Muscle of leg (tissue), 11 donors: ENCODE results near the gene METTL3. TPM values are rescaled to one million over a fixed set of nuclear protein-coding genes. Genes with fewer than 3 reads are reported as not detected.
A peak's percentile ranks its signal among the peaks of the same experiment; 100 is the strongest.

Experiments used
- DNase-seq: peaks from one replicate; pipeline ENCODE4 v3.0.0; 2013
- H3K27ac ChIP-seq: one replicate; pipeline ENCODE4 v1.5.1; 2013; ENCODE audit warnings: mild to moderate bottlenecking, low read length, control low read depth
- H3K27me3 ChIP-seq: one replicate; pipeline ENCODE4 v1.6.1; 2013; ENCODE audit warnings: low read length; ENCODE audit not compliant: control insufficient read depth, insufficient read depth
- H3K36me3 ChIP-seq: one replicate; pipeline ENCODE4 v1.6.1; 2013; ENCODE audit warnings: low read length; ENCODE audit not compliant: control insufficient read depth, insufficient read depth
- H3K4me1 ChIP-seq: one replicate; pipeline ENCODE4 v1.6.1; 2013; ENCODE audit warnings: low read length; ENCODE audit not compliant: control insufficient read depth, insufficient read depth
- H3K4me3 ChIP-seq: one replicate; pipeline ENCODE4 v1.5.1; 2013; ENCODE audit warnings: low read length, control low read depth
- H3K9me3 ChIP-seq: replicated peaks from 2 replicates; pipeline ENCODE4 v1.6.1; 2013; ENCODE audit warnings: low read depth, low read length; ENCODE audit not compliant: control insufficient read depth
- WGBS: methylation state at CpG from one replicate; pipeline ENCODE4 v1.1.5; 2013; ENCODE audit warnings: missing lambda C conversion rate; ENCODE audit not compliant: insufficient coverage; 5-methylcytosine and 5-hydroxymethylcytosine counted together
- polyA plus RNA-seq, 8 donors: library from polyadenylated mRNA; unstranded; fragments of 120-200 nt; gene quantifications; one replicate each; pipeline versions ENCODE4 v1.2.1 to v1.2.3, GENCODE V29; 2013; ENCODE audit warnings: inconsistent platforms in 1 of 8, low replicate concordance in 1 of 8; ENCODE audit not compliant: insufficient read length in 8 of 8, insufficient read depth in 1 of 8
- total RNA-seq: library from RNA; stranded (reverse); fragments of 120-200 nt; gene quantifications from one replicate; pipeline ENCODE4 v1.2.4, GENCODE V29; 2013

The METTL3 gene
- total and polyA plus RNA-seq, 9 donors, result 40.4 to 56.6 (median 45.5) TPM

DNA sequence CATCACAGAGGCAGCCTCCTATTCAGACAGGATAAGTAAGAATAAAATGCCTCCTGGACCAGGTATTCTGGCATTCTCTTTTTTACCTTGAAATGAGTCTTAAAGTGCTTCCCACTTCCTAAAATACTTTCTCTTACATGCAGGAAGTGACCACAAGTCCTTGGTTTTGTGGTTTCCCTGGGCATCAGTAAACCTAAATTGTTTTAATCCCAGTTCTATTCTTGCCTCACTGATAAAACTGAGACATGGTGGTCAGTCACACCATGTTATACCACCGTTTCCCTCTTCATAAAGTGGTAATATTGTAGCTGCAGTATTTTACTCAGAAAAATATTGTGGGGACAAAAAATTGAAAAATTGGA, 16.2 kb upstream of the METTL3 start:
- no peaks in the 10 kb centered on the region for H3K9me3 ChIP-seq
- WGBS, result no CpG with 5 or more reads among the region's 1 CpG

DNA sequence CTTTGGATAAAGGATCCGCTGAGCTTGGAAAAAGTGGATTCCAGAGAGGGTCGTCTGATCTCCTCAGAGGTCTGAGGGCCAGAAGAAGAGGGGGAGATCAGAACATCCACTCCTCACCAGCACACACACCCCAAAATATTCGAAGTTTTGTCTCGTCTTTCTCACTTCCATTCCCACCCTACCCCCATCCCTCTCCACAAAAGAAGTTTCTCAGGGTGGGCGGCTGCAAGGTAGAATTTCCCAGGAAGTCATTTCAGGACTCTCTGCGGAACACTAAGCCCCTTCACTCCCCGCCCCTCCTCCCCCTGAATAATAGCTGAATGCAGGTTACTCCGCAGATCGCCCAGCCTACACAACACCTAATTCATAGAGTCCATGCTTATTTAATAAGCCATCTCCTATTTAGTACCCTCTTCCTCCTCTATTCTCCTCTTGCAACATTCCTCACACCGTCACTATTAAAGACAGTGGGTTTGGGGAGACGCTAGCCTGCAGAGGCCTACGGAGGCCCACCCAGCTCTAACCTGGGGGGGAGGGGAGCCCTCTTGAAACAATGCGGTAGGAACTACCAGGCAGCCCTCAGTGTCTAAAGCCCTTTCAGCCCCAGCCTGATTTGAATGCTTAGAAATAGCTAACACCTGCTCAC, 15.7 kb upstream of the METTL3 start:
- Histone ChIP-seq H3K4me3 (peak overlapping the region; percentile 75), H3K36me3 (peaks cover 22% of the 10 kb centered on the region), H3K9me3 (no peaks in the 10 kb centered on the region), H3K27ac (no peak overlapping the region), H3K27me3 (no peaks in the 10 kb centered on the region), H3K4me1 (peaks cover 12% of the 10 kb centered on the region)
- no peak for DNase-seq
- 7% methylated on average over 5 of the region's 13 CpGs for WGBS

More for the DNA sequence above, 16.2 kb upstream of the METTL3 start:
- peaks cover 12% of the 10 kb centered on the region for H3K4me1 ChIP-seq
- no peak for DNase-seq
- no peak overlapping the region for H3K27ac ChIP-seq
- H3K27me3 ChIP-seq, result no peaks in the 10 kb centered on the region
- no peak overlapping the region for H3K4me3 ChIP-seq
- H3K36me3 ChIP-seq, result peaks cover 18% of the 10 kb centered on the region

DNA sequence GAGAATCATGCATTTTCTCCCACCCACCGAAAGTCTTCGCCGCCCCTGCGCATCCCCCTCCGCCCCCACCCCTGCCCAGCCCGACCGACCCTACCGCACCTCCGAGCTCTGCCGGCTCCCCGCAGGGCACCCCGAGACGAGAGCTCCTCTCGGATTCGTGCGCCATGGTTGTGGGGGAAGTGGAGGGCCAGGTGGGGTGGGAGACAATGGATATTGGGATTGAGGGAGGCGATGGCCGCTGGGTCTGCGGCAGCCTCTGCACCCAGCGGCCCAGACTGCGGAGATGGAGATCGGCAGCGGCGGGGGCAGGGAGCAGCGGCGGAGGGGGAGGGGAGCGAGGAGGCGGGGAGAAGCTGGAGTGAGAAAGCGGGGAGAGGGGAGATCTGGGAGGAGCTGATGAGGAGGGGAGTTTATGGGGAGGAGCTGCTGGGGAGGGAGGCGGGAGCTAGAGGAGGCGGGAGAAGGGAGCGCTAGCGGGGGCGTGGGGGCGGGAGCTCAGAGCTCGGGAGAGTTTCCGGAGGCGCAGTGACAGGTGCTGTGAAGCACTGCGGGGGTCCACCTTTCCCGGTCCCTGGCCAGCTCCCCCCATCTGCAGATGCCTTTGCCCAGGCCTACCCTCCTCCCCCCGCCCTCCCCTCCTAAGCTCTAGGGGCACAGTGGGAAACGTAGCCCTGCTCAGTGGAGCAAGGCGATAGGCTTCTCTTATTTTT, 15.0 kb upstream of the METTL3 start, which contains the start of gene SALL2:
TSS of gene SALL2 (minus strand) at position 385 of the 710 bp plus-strand sequence. CDS start at position 166, 219 bp downstream.
- WGBS, result 1% methylated on average over 29 of the region's 43 CpGs
- Histone ChIP-seq H3K4me3 (peak within 1 kb of the TSS; percentile 75), H3K4me1 (peaks cover 12% of the 10 kb centered on the region), H3K27ac (peak within 1 kb of the TSS; percentile 35), H3K27me3 (no peaks in the 10 kb centered on the region), H3K9me3 (no peaks in the 10 kb centered on the region), H3K36me3 (peaks cover 24% of the 10 kb centered on the region)
- DNase-seq, result peak; percentile 95

DNA sequence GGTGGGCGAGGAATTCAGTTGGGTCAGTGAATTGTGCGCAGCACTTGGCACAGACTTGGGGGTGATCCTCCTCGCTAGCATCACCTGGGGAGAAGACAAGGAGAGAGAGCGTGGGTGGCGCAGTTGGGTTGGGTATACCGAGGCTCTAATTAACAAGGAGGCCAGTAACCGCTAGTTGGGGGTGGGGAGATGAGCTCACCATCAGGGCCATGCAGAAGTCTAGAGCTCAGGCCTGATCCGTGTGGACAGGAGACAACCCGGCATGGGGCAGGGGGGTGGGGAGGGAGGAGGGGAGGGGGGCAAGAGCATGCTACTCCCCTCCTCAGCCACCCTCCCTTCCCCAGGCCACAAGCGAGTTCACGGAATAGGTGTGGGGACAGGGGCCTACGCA, 14.4 kb upstream of the METTL3 start:
- 41% methylated on average over 6 of the region's 12 CpGs for WGBS
- peak; percentile 48 for DNase-seq

DNA sequence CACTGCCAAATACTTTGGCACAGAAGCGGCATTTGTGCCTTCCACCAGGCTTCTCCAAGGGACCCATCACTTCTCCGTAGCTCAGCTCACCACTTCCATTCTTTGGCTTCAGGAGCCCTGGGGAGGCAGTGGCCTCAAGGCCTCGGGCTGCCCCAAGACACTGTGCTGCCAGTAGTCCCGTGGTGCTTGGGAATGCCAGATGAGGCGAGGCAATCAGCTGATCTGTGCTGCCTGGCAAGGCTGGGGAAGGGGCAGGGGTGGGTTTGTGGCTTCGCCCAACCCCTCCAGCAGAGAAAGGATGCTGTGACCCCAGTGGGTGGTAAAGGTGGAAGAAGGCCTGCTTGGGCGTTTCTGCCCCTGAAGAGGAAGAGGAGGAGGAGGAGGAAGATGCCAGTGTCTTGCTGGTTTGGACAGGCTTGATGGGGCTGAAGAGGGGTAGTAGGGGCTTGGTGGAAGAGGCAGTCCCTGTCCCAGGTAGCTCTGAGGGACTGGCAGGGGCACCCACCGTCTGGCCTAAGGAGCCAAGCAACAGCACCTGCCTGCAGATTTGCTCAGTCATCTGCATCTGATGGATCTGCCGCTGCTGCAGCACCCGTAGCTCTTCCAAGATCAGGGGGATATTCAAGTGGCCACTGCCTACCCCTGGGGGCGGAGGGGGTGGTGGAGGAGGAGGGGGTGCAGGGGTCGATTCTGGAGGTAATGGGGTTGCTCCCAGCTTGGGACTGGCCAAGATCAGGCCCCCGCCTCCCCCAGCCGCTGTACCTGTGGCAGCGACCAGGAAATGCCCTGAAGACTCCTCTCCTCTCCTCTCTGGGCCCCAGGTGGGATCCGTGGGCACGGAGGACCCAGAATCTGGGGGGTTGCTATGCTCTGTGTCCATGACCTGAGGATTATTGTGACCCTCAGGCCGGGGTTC, 13.7 kb upstream of the METTL3 start:
- peaks cover 12% of the 10 kb centered on the region for H3K4me1 ChIP-seq
- no peak for DNase-seq
- WGBS, result 86% methylated on average over 8 of the region's 18 CpGs
- H3K4me3 ChIP-seq, result peak overlapping the region; percentile 75
- no peak overlapping the region for H3K27ac ChIP-seq
- no peaks in the 10 kb centered on the region for H3K9me3 ChIP-seq
- H3K27me3 ChIP-seq, result no peaks in the 10 kb centered on the region
- peaks cover 24% of the 10 kb centered on the region for H3K36me3 ChIP-seq

More for the DNA sequence above, 14.4 kb upstream of the METTL3 start:
- Histone ChIP-seq H3K27ac (no peak overlapping the region), H3K36me3 (peaks cover 24% of the 10 kb centered on the region), H3K4me1 (peaks cover 12% of the 10 kb centered on the region), H3K4me3 (peak overlapping the region; percentile 75), H3K27me3 (no peaks in the 10 kb centered on the region), H3K9me3 (no peaks in the 10 kb centered on the region)

DNA sequence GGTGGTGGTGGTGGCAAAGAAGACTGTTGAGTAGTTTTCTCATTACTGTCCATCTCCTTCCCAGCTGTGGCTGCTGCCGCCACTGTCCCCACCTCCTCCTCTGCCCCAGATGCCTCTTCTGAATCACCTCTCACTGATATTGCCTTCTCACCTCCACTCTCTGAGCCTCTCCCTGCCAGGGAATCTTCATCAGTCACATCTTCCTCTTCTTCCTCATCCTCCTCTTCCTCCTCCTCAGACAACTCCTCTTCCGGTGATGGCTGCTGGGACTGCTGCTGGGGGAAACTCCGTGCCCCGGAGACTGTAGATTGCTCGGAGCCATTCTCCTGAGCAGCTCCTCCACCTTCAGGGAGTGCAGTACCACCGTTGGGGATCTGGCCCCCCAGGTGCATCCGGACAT, 12.1 kb upstream of the METTL3 start:
- Histone ChIP-seq H3K27me3 (no peaks in the 10 kb centered on the region), H3K4me1 (peaks cover 12% of the 10 kb centered on the region), H3K9me3 (no peaks in the 10 kb centered on the region), H3K36me3 (peaks cover 24% of the 10 kb centered on the region), H3K27ac (no peak overlapping the region), H3K4me3 (no peak overlapping the region)
- 93% methylated on average over 6 of the region's 7 CpGs for WGBS
- DNase-seq, result no peak

DNA sequence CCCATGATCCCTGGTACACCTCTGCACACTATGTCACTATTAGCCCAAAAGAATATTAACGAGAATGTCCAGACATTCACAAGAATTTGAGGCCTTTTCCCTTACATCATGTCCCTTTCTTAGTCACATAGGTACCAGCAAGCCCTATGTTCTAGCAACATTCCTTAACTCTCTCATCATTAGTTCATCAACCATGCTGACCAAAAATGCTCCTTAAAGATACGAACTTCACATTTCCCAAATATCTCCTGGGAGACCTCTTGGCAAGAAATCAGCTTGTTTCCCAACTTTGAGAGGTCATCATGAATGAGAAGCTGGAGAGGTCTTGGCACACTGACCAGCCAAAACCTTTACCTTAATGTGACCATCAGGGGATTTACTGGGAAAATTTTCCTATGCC, 10.4 kb upstream of the METTL3 start:
- WGBS, result 64% methylated on average over 1 of the region's 2 CpGs
- DNase-seq, result no peak
- no peak overlapping the region for H3K27ac ChIP-seq
- H3K9me3 ChIP-seq, result no peaks in the 10 kb centered on the region
- peaks cover 5% of the 10 kb centered on the region for H3K4me1 ChIP-seq
- H3K36me3 ChIP-seq, result peaks cover 24% of the 10 kb centered on the region
- H3K27me3 ChIP-seq, result no peaks in the 10 kb centered on the region
- H3K4me3 ChIP-seq, result no peak overlapping the region

DNA sequence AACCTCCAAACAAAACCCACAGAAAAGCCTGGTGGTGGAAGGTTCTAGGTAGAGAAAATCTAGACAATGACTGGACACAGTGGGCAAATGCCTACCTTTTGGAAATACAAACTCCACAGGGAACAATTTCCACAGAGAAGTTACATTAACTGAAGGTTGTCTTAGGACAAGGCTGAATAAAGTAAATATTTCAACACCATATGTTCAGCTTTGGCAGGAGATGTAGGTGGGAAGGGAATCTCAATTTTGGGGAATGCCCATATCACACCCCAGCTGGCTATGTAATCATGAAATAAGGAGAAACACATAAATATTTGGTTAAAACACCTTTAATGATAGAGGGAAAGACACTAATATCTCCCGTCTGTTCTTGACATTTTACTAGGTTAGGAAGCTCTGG, 9.6 kb upstream of the METTL3 start:
- WGBS, result no CpG with 5 or more reads among the region's 1 CpG
- Histone ChIP-seq H3K4me3 (no peak overlapping the region), H3K9me3 (no peaks in the 10 kb centered on the region), H3K27ac (no peak overlapping the region), H3K4me1 (peaks cover 4% of the 10 kb centered on the region), H3K27me3 (no peaks in the 10 kb centered on the region), H3K36me3 (peaks cover 24% of the 10 kb centered on the region)
- no peak for DNase-seq

DNA sequence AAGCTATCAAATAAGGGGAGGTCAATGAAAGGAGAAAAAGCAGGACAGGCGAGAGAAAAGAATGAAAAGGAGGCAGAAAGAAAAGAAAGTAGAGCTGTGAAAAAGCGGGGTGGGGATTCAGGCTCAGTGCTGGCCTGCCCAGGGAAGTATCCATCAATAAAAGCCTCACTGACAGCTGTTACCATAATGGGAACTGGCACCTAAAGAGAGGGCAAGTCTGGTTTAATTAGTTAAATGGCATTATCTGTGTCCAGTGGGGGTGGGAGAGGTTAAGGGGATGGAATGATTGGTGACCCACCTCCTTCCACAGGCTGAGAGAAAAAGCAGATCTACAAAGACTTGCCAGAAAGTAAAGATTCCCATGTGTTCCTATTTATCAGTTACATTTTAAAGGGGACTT, 7.6 kb upstream of the METTL3 start:
- WGBS, result 72% methylated on average over 2 of the region's 2 CpGs
- no peaks in the 10 kb centered on the region for H3K9me3 ChIP-seq
- H3K4me1 ChIP-seq, result no peaks in the 10 kb centered on the region
- peaks cover 2% of the 10 kb centered on the region for H3K27me3 ChIP-seq
- H3K4me3 ChIP-seq, result no peak overlapping the region
- H3K36me3 ChIP-seq, result peaks cover 13% of the 10 kb centered on the region
- H3K27ac ChIP-seq, result no peak overlapping the region
- no peak for DNase-seq

DNA sequence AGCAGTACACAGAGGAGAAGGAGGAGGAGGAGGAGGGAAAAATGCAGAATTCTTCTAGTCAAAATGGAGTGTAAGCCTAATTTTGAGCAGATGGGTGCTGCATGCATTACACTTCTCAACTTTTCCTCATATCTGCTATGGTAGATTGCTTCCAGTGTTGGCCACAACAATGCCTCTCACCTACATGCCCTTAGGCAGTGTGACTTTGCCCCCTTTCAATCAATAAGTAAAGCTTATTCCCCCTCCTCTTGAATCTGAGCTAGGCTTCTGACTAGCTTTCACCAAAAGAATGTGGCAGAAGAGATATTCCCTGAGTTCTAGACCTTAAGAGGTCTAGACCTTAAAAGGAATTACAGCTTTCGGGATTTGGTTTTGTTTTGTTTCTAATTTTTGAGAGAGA, 3.2 kb upstream of the METTL3 start:
- H3K36me3 ChIP-seq, result peaks cover under 1% of the 10 kb centered on the region
- H3K9me3 ChIP-seq, result no peaks in the 10 kb centered on the region
- H3K4me1 ChIP-seq, result peaks cover 5% of the 10 kb centered on the region
- WGBS, result 92% methylated on average over 1 of the region's 1 CpG
- no peak overlapping the region for H3K27ac ChIP-seq
- DNase-seq, result no peak
- H3K27me3 ChIP-seq, result peaks cover 2% of the 10 kb centered on the region
- no peak overlapping the region for H3K4me3 ChIP-seq
